ENCODE data around the gene HINT2. TPM values are rescaled to one million over a fixed set of nuclear protein-coding genes. Genes with fewer than 3 reads are reported as not detected.

HINT2 gene
- total RNA-seq, 6 experiments from 2014 or later = 23.3 to 35.3 (median 34.6) TPM

- Mint-ChIP-seq H3K27me3 (ENCODE audit: insufficient read depth) (peaks cover 5% of the 10 kb centered on the region), H3K4me1 (ENCODE audit: low read depth) (peaks cover 65% of the 10 kb centered on the region), H3K27ac (peak overlapping the region; percentile 68), H3K36me3 (ENCODE audit: low read depth) (no peaks in the 10 kb centered on the region), H3K4me3 (peak overlapping the region; percentile 82), H3K9me3 (no peaks in the 10 kb centered on the region)
- no peak for TF ChIP-seq CTCF (IDR thresholded peaks at IDR 0.05)
- no peak for DNase-seq
Measured at GRCh38 chr9:35792024-35792813, 22.6 kb downstream of the HINT2 start.

- H3K4me3 Mint-ChIP-seq = peak within 1 kb of the TSS; percentile 82
- H3K27ac Mint-ChIP-seq = peak within 1 kb of the TSS; percentile 82
- no peak for DNase-seq
- no peak for TF ChIP-seq CTCF (IDR thresholded peaks at IDR 0.05)
- no peaks in the 10 kb centered on the region for H3K36me3 Mint-ChIP-seq (ENCODE audit: low read depth)
- peaks cover 57% of the 10 kb centered on the region for H3K4me1 Mint-ChIP-seq (ENCODE audit: low read depth)
- H3K27me3 Mint-ChIP-seq (ENCODE audit: insufficient read depth) = peaks cover 5% of the 10 kb centered on the region
- no peaks in the 10 kb centered on the region for H3K9me3 Mint-ChIP-seq
Measured at GRCh38 chr9:35791297-35791921, 23.4 kb downstream of the HINT2 start, which contains the start of gene NPR2. TSS of gene NPR2 (plus strand) at chr9:35791591. CDS start at chr9:35792409, 818 bp downstream.

GRCh38 chr9:35790385-35791296 is 24.2 kb downstream of the HINT2 start:
- H3K27me3 Mint-ChIP-seq (ENCODE audit: insufficient read depth) = peaks cover 5% of the 10 kb centered on the region
- peak overlapping the region; percentile 82 for H3K27ac Mint-ChIP-seq
- peaks cover 49% of the 10 kb centered on the region for H3K4me1 Mint-ChIP-seq (ENCODE audit: low read depth)
- peak overlapping the region; percentile 78 for H3K4me3 Mint-ChIP-seq
- no peaks in the 10 kb centered on the region for H3K9me3 Mint-ChIP-seq
- peak; percentile 73 for DNase-seq
- H3K36me3 Mint-ChIP-seq (ENCODE audit: low read depth) = no peaks in the 10 kb centered on the region
- peak; percentile 93 for TF ChIP-seq CTCF (IDR thresholded peaks at IDR 0.05)

- H3K36me3 Mint-ChIP-seq (ENCODE audit: low read depth) = no peaks in the 10 kb centered on the region
- TF ChIP-seq CTCF (IDR thresholded peaks at IDR 0.05) = no peak
- peaks cover 43% of the 10 kb centered on the region for H3K4me1 Mint-ChIP-seq (ENCODE audit: low read depth)
- H3K27me3 Mint-ChIP-seq (ENCODE audit: insufficient read depth) = peaks cover 5% of the 10 kb centered on the region
- no peak overlapping the region for H3K4me3 Mint-ChIP-seq
- H3K9me3 Mint-ChIP-seq = no peaks in the 10 kb centered on the region
- DNase-seq = no peak
- H3K27ac Mint-ChIP-seq = no peak overlapping the region
Measured at GRCh38 chr9:35790025-35790384, 24.8 kb downstream of the HINT2 start.

GRCh38 chr9:35789541-35789940 is 25.3 kb downstream of the HINT2 start:
- Mint-ChIP-seq H3K36me3 (ENCODE audit: low read depth) (no peaks in the 10 kb centered on the region), H3K4me3 (no peak overlapping the region), H3K9me3 (no peaks in the 10 kb centered on the region), H3K27ac (no peak overlapping the region), H3K4me1 (ENCODE audit: low read depth) (peaks cover 38% of the 10 kb centered on the region), H3K27me3 (ENCODE audit: insufficient read depth) (peaks cover 8% of the 10 kb centered on the region)
- no peak for TF ChIP-seq CTCF (IDR thresholded peaks at IDR 0.05)
- no peak for DNase-seq

All from HFFc6 (cell line).